HepG2 (cell line): Measurements from ENCODE around the gene ST13. TPM values are rescaled to one million over a fixed set of nuclear protein-coding genes. Genes with fewer than 3 reads are reported as not detected.

Source experiments
- ATAC-seq: fragments of 200-7000 bp; cut with Tn5 transposase; 3 replicates; pipeline ENCODE4 v1.9.1; 2020; ENCODE audit warnings: mild to moderate bottlenecking, moderate library complexity
- BruUV-seq: library from RNA; stranded (reverse); fragments of 400-500 nt; replicated peaks from 2 replicates; lab custom pipeline; 2021; lab: Mats Ljungman, UMichigan
- CTCF ChIA-PET: fragments of 300-600 bp; formaldehyde crosslinking; extraction: SDS; loops from one replicate; lab custom pipeline; 2021; ENCODE audit warnings: low total read pairs, inconsistent platforms, low intra/inter-chr PET ratio; lab: Yijun Ruan, JAX
- POLR2A ChIA-PET: fragments of 350-600 bp; sonication (Branson Sonifier 250); formaldehyde crosslinking; loops from one replicate; lab custom pipeline; 2020; ENCODE audit warnings: antibody characterized with exemption, inconsistent platforms; lab: Yijun Ruan, JAX
- DNase-seq: peaks from one replicate; pipeline ENCODE4 v3.0.0-alpha.2; 2015; ENCODE audit warnings: low spot score
- FAIRE-seq: peaks from 3 replicates; lab custom pipeline; 2011; peaks lifted over from hg19 to GRCh38; lab: Jason Lieb, UNC
- H2AFZ ChIP-seq: one replicate; pipeline ENCODE4 v1.6.1; 2011; ENCODE audit warnings: low read length, inconsistent platforms
- H3K27ac ChIP-seq: fragments of 300-600 bp; 3 replicates; pipeline ENCODE4 v1.8.0; 2011; ENCODE audit warnings: mixed run types, mild to moderate bottlenecking, mixed read lengths, low read length, inconsistent platforms; ENCODE audit not compliant: insufficient read depth; ENCODE audit errors: extremely low read length
- H3K27me3 ChIP-seq, 2 experiments: fragments of 200-600 bp in 1 of 2; 2 replicates in 1 of 2; 3 replicates in 1 of 2; pipeline versions ENCODE4 v1.6.0 to v1.8.0; 2011; ENCODE audit warnings: low read length in 2 of 2, mild to moderate bottlenecking in 2 of 2, moderate library complexity in 2 of 2, inconsistent platforms in 1 of 2; ENCODE audit not compliant: insufficient read depth in 2 of 2, control insufficient read depth in 1 of 2
- H3K36me3 ChIP-seq, 2 experiments: fragments of 200-600 bp in 1 of 2; replicated peaks in 1 of 2; 2 replicates in 1 of 2; 3 replicates in 1 of 2; pipeline versions ENCODE4 v1.5.1 to v1.8.0; 2011; ENCODE audit warnings: low read length in 2 of 2, inconsistent platforms in 1 of 2; ENCODE audit not compliant: insufficient read depth in 2 of 2, control insufficient read depth in 1 of 2
- H3K4me1 ChIP-seq: 2 replicates; pipeline ENCODE4 v1.5.1; 2012; ENCODE audit warnings: low read length, inconsistent platforms; ENCODE audit not compliant: insufficient read depth
- H3K4me2 ChIP-seq: 2 replicates; pipeline ENCODE4 v1.6.0; 2011; ENCODE audit warnings: low read depth, low read length, inconsistent platforms
- H3K4me3 ChIP-seq, 3 experiments: fragments of 200-600 bp in 1 of 3; sonication (generic), shearing (Covaris generic) in 1 of 3; replicated peaks in 1 of 3; 2 replicates each; pipeline ENCODE4 v1.5.1; 2011 to 2016; ENCODE audit warnings: low read length in 3 of 3, inconsistent platforms in 2 of 3, low read depth in 2 of 3, mild to moderate bottlenecking in 2 of 3, control low read depth in 1 of 3, mixed read lengths in 1 of 3; ENCODE audit not compliant: insufficient read depth in 1 of 3
- H3K79me2 ChIP-seq: one replicate; pipeline ENCODE4 v1.6.1; 2011; ENCODE audit warnings: low read length, inconsistent platforms; ENCODE audit not compliant: insufficient read depth
- H3K9ac ChIP-seq: 2 replicates; pipeline ENCODE4 v1.6.0; 2011; ENCODE audit warnings: mild to moderate bottlenecking, low read depth, low read length, inconsistent platforms; ENCODE audit not compliant: insufficient read depth
- H3K9me3 ChIP-seq: 2 replicates; pipeline ENCODE4 v1.5.1; 2012; ENCODE audit warnings: mild to moderate bottlenecking, low read length
- H4K20me1 ChIP-seq: 2 replicates; pipeline ENCODE4 v1.6.0; 2011; ENCODE audit warnings: inconsistent platforms, mild to moderate bottlenecking, low read length, moderate library complexity; ENCODE audit not compliant: insufficient read depth
- ARNTL ChIP-seq: sonication (generic); formaldehyde crosslinking; IDR thresholded peaks from 2 replicates; pipeline ENCODE4 v1.4.0; 2020; ENCODE audit warnings: mild to moderate bottlenecking, missing genetic modification reagents
- HOMEZ ChIP-seq: IDR thresholded peaks from 2 replicates; pipeline ENCODE4 v1.6.1; 2016; ENCODE audit warnings: low read depth
- KIAA2018 ChIP-seq: sonication (generic); formaldehyde crosslinking; IDR thresholded peaks from 2 replicates; pipeline ENCODE4 v1.5.0; 2020; ENCODE audit warnings: mild to moderate bottlenecking, missing genetic modification reagents, borderline replicate concordance
- SALL2 ChIP-seq: sonication (generic); formaldehyde crosslinking; IDR thresholded peaks from 2 replicates; pipeline ENCODE4 v1.8.1; 2023; ENCODE audit warnings: mild to moderate bottlenecking, missing genetic modification reagents, inconsistent platforms
- ZNF20 ChIP-seq: sonication (generic); formaldehyde crosslinking; IDR thresholded peaks from 2 replicates; pipeline ENCODE4 v1.4.0; 2020; ENCODE audit warnings: mild to moderate bottlenecking, moderate library complexity, missing genetic modification reagents
- ZNF317 ChIP-seq: sonication (generic); formaldehyde crosslinking; IDR thresholded peaks from 2 replicates; pipeline ENCODE4 v1.5.0; 2020; ENCODE audit warnings: mild to moderate bottlenecking, missing genetic modification reagents
- ZNF597 ChIP-seq: sonication (generic); formaldehyde crosslinking; IDR thresholded peaks from 2 replicates; pipeline ENCODE4 v1.5.0; 2020; ENCODE audit warnings: missing genetic modification reagents
- WGBS: methylation state at CpG from one replicate; pipeline ENCODE4 v1.1.6; 2017; ENCODE audit warnings: low lambda C conversion rate; 5-methylcytosine and 5-hydroxymethylcytosine counted together
- in situ Hi-C: cut with HindIII; loops from 2 replicates; pipeline ENCODE4 v1.10.0; 2017; ENCODE audit warnings: low pct_unique_long_range_greater_than_20kb; ENCODE audit not compliant: extremely low pct_ligation_motif_present
- intact Hi-C: fragments of 100-400 bp; cut with micrococcal nuclease; formaldehyde crosslinking; loops from one replicate; pipeline ENCODE4 v1.10.0; 2022; ENCODE audit not compliant: unreplicated experiment
- polyA plus RNA-seq, 8 experiments: library from polyadenylated mRNA; depleted of rRNA in 3 of 8; stranded (reverse) in 7 of 8; unstranded in 1 of 8; fragments of >200 nt; fragmentation: Illumina TruSeq in 4 of 8; extraction: Trizol in 4 of 8; gene quantifications; 2 replicates each; pipeline versions ENCODE4 v1.2.1 to v1.2.3, GENCODE V29; 2011 to 2016; ENCODE audit warnings: low read depth in 4 of 8, missing spikeins in 1 of 8, mixed read lengths in 1 of 8; ENCODE audit not compliant: insufficient read depth in 1 of 8
- total RNA-seq, 5 experiments: library from RNA; depleted of rRNA; stranded (reverse); fragments of >200 nt; fragmentation: Illumina TruSeq; extraction: Trizol; gene quantifications; 2 replicates each; pipeline ENCODE4 v1.2.3, GENCODE V29; 2016; ENCODE audit warnings: low read depth in 1 of 5

The ST13 gene
- total and polyA plus RNA-seq, 2 of the 13 experiments (the other 11 are each of a cell fraction or from before 2014, with no cell fraction given), result 110 to 274 TPM

GRCh38 chr22:40817737-40818136 is 38.7 kb downstream of the ST13 start:
- no peak for TF ChIP-seq ZNF597 (CRISPR knock-in tag)
- TF ChIP-seq ZNF20 (CRISPR knock-in tag), result no peak
- no peak for TF ChIP-seq KIAA2018
- TF ChIP-seq ZNF317, result no peak
- no peak for TF ChIP-seq ARNTL (CRISPR knock-in tag)
- TF ChIP-seq SALL2 (CRISPR knock-in tag), result no peak
- TF ChIP-seq HOMEZ (CRISPR knock-in tag), result no peak
- H3K4me2 ChIP-seq, result peak overlapping the region; percentile 99
- H4K20me1 ChIP-seq, result no peaks in the 10 kb centered on the region
- ChIA-PET CTCF (no interaction called here), POLR2A (no interaction called here)
- H3K9ac ChIP-seq, result peak overlapping the region; percentile 85
- peak overlapping the region in 2 of 3 experiments; percentile 97 to 98; a peak in 3 of 6 replicates for H3K4me3 ChIP-seq
- H2AFZ ChIP-seq, result no peak overlapping the region
- intact Hi-C loops, result no loop called here
- no peak overlapping the region for H3K27ac ChIP-seq
- no peaks in the 10 kb centered on the region for H3K36me3 ChIP-seq
- FAIRE-seq (no peak), ATAC-seq (no peak), DNase-seq (no peak)
- peaks cover 43% of the 10 kb centered on the region for H3K79me2 ChIP-seq
- peaks cover 40% of the 10 kb centered on the region for H3K4me1 ChIP-seq
- no TSS peak for BruUV-seq
- H3K27me3 ChIP-seq, result no peaks in the 10 kb centered on the region; a peak in 1 of 5 replicates
- in situ Hi-C loops, result no loop called here
- no peaks in the 10 kb centered on the region for H3K9me3 ChIP-seq
- WGBS, result 85% methylated on average over 4 of the region's 4 CpGs
